HG03159 (cell line): ENCODE results near the gene GAS7.

ENCODE experiments used
- ATAC-seq: cut with Tn5 transposase; IDR thresholded peaks from one replicate; pipeline ENCODE4 v1.9.1; 2021; ENCODE audit warnings: mild to moderate bottlenecking, moderate library complexity; ENCODE audit not compliant: unreplicated experiment

The GAS7 gene

DNA sequence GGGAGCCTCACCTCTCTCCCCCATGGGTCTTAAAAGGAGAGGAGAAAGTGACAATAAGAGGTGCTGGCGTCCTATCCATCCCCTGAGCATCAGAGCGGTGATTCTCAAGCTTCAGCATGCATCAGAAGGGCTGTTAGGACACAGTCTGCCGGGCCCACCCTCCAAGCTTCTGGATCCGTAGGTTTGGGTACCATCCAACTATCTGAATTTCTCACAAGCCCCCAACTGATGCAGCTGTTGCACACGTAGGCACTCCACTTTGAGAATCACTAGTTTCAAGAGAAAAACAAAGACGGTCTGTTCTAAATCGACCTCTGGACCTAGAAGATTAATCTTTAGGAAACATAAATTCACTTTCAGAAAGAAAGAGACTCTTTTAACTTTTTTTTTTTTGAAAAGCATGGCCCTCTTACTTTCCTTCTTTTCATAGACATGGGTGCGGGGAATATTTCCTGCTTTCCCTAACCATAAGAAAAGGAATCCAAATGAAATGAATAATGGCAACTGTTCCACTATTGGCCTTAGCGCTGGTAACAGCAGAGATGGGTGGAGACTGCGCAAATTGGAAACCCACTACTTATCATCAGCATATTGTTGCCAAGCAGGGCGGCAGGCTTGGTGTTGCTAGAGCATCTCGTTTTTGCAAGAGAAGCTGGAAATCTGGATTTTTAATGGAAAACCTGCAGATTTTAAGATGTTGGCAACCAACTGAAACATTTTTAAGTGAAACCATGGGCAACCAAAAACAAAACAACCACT lies 144.4 kb downstream of the GAS7 start:
- no peak for ATAC-seq

DNA sequence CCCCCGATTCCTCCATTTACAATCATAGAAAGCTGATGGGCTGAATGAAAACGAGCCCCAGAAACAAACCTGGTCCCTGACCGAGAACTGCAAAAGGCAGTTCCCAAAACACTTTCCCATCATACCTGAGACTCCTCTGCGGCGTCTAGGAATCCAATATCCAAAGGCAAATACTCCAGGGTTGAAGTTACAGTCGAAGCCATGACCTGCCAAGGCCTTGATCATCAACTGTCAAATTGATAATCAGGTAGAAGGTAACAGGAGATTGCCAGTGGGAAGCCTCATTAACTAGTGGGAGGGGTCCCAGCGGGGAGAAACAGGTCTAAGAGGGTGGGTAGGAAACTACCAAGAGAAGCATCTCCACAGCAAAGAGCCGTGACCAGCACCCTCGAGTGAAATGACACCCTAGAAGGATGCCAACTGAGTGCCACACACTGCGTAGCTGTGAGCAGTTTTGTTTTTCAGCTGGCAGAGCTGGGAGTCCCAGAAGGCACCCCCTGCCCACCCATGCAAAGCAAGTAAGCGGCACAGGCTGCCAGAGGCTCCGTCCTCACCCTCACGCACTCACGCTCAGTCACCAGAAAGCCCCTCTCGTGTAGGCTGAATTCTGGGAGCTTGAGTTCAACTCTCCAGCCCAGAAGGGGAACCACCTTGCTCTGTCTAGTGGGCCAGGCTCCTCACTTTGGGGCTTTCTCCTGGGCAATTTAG lies 146.1 kb downstream of the GAS7 start:
- no peak for ATAC-seq

DNA sequence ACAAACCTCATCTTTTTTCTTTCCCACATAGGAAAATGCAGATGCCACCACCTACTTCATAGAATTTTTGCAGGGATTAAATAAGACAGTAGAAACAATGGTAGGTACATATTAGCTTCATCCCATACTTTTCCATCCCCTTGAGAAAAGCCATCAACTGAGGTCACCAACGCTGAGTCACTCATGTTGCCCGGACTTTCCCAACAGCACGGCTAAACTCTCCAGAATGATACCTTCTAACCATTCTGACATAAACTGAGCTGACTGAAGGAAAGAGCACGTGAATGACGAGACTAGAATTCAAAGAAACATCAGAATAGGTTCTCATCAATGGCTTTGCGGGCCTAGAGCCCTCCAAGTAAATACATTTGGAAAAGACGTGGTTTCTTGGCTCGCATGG lies 147.3 kb downstream of the GAS7 start:
- no peak for ATAC-seq

DNA sequence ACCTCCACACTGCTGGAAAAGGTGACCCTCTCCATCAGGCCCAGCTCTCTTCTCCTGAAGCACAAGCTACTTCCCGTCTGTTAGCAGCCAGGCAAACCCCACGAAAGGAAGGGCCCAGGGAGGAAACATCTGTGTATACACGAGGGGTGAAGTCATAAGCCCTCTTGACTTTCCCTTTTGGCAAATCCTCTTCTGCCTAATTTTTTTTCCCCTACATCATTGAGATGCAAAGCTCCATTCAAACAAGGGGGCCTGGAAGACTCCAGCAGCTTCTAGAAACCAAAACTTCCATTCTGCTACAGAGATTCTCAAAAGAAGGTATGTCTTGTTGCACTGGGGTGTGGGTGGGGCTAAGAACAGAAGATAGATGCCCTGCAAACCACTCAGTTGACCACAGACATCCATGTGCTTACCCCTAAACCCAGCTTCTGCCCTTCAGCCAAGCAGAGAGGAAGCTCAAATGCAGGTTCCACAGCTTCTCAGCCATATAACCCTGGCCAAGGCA lies 147.8 kb downstream of the GAS7 start:
- ATAC-seq: no peak

DNA sequence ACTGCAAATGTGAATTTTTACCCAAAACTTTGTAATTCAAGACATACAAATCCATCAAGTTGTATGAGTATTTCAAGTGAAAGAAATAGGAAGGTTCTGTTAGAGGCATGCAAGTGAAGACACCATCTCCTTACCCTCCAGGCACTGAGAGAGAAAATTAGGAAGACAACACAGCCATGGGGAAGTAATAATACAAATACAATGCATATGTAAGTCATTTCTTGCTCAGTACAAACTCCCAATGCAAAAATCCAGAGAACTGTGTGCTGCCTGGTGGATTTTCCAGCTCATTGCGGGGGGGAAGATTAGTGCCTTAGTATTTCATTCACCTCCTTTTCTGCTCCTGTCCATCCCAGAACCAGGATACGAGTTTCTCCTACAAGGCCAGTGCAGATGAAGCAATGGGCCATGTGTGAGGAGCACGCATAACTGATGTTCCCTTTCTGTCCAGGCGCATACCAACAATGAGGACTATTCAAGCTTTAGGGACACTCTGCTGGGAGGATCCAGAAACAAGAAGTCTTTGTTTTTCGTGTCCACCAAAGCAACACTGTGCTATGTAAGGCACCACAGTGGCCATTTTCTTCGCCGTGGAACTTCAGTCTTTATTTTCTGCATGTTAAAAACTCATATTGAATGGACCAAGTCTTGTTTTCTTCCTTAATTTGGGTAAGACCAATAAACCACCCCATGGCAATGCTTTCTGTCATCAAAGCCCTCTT lies 149.6 kb downstream of the GAS7 start:
- ATAC-seq: no peak

DNA sequence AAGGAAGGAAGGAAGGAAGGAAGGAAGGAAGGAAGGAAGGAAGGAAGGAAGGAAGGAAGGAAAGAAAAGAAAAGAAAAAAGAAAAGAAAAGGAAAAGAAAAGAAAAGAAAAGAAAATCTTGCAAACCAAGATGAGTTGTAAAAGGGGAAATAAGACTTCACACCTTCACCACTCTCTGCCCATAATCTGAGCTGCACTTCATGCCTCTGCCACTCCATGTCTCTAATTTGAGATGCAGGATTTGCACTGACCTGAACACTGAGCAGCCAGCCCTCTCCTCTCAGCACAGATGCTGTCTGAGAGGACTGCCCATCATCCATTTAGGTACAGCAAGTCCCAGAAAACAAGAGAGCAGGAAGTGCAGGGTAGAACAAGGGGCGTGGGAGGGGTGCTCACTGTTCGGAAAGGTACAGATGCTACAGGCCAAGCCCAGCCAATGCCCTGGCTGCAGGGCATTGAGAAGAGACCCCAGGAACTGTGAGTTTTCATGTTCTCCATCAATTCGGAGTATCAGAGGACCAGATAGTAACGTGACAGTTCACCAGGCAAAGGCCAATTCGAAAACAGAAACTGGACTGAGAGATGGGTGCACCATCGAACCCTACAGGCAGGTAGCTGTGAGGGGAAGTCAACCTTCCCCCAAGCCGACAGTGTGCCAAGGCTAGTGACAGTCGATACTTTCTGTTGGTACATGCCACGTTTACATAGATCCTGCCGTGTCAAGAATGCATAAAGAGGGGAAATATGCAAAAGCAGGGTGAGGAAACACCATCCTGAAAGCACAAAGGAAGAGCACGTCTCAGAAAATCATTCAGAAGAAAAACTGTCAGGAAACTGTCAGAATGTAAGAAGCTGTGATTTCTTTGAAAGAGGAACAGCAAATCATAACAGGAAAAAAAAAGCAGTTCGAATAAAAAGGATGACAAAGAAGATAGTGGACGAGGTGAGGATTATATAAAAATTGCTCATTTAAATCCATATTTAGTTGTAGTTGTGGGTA lies 151.3 kb downstream of the GAS7 start:
- peak; percentile 59 for ATAC-seq

DNA sequence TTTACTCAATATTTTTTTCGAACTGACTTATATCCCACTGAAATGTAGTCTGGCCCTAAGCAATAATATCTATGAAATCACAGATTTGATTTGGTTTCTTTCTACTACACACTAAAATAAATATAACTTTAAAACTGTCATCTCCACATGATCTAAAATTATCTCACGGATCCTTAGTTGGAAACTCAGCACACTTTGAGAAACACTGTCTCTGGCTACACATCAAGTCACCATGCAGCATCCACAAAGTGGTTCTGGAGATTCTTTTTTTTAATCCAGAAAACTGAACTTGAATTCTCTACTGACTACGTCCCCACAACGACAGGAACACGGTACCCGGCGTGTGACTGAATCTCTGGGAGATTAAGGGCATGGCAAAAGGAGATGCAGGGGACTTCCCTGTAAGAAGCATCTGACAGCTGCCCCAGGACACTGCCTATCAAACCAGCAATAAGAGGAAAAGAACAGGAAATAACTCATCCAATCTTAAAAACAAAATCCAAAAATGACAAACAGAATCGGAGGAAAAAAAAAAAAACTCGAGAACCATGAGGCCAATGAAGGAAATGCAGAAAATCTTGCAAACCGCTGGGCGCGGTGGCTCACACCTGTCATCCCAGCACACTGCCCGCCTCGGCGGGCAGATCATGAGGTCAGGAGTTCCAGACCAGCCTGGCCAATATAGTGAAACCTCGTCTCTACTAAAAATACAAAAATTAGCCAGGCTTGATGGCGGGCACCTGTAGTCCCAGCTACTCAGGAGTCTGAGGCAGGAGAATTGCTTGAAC lies 152.3 kb downstream of the GAS7 start:
- no peak for ATAC-seq

DNA sequence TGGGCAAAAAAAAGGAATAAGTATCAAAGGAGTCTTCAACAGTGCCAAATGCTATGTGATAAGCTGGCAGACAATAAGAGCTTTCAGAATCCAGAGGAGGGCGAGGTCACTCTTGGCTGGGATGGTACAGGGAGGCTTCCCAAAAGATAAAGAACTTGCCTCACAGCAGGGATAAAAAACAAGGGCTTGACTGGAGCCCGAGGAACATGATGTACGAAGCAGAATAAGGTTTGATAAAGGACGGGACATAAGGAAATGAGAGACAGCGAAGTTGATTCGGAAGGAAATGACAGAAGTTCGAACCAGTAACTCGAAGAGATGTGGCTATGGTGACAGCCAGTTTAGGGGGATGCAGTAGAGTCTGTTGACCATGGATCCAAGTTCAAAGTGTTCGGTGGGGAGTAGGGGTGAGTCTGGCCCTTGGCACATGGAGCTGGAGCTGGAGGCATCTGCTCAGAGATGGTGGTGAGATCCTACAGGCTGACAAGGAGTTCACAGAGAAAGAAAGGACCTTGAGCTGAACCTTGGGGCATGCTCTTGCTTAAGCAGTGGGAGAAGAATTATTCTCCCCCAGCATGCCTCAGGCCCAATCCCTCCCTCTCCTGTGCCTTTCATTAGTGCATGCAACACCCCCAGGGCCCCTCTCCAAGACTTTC lies 155.7 kb downstream of the GAS7 start:
- no peak for ATAC-seq

DNA sequence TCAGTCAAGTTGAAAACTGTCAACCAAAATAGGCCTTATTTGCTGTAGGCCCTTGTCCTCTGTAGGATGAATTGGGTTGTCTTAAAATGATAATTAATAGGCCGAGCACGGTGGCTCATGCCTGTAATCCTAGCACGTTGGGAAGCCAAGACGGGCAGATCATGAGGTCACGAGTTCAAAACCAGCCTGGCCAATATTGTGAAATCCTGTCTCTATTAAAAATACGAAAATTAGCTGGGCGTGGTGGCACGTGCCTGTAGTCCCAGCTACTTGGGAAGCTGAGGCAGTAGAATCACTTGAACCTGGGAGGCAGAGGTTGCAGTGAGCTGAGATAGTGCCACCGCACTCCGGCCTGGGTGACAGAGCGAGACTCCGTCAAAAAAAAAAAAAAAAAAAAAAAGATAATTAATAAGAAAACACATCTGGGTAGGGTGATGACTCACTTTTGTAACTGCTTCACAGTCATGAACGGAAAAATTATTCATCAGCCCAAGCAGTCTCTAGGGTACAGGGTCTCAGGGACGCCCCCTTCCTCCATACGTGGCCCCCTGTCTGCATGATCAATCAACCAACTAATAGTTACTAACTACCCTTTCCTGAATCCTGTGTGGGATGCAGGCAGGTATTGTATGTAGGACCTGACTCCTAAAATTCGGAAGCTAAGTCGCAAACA lies 156.4 kb downstream of the GAS7 start:
- peak; percentile 40 for ATAC-seq

DNA sequence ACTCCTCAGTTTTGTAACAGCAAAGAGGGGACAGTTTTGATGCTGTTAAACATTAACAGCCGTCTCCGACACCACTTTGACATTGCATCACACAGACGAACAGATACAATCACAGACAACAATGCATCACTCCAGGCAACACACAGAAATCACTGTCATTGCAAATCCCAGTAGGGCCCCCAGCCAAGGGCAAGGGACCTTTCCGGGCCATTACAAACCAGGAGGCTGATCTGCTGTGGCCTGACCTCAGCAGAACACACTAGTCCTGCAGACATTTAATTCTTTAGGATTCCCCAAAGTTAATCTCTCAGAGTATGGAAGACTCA lies 157.2 kb downstream of the GAS7 start:
- no peak for ATAC-seq

DNA sequence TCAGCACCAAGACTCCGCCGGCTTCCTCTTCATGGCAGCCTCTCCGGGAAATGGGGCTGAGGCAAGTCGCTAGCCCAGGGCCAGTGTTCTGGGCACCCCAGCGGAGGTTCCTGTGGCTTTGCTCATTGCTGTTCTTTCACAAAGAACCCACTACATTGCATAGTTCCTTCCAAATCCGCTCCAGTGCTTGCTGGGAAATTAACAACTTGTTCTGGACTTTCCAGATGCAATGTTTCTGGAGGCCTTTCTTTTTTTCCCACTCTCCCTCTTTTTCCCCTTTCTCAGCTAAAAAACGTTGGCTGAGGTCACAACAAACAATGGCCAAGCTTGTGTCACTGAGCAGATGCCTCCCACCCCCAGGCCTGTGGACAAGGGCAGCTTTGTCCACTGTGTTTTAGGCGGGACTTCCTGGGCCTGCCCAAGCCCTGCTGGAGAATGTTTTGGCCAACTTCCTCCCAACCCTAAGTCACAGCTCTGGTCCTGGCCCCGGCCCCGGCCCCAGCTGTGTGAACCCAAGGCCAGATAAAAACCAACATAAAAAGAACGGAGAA lies 161.8 kb downstream of the GAS7 start:
- ATAC-seq: no peak

DNA sequence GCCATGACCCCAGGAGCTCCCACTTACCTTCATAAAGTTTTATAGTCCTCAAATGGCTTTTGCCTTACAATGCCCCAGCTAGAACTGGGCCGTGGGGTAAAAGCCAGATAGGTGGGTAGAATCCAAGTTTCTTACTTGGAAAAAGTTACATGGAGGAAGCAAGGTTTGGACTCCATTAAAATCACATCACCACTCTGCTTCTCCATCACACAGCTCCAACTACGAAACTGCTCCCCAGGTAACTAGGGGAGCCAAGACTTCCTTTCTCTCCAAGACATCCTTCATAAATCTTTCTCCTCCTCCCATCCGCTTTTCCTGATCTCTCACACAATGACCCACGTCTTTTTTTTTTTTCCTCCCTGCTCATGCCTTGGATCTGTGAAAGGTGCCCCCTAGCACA lies 162.5 kb downstream of the GAS7 start:
- ATAC-seq: no peak

DNA sequence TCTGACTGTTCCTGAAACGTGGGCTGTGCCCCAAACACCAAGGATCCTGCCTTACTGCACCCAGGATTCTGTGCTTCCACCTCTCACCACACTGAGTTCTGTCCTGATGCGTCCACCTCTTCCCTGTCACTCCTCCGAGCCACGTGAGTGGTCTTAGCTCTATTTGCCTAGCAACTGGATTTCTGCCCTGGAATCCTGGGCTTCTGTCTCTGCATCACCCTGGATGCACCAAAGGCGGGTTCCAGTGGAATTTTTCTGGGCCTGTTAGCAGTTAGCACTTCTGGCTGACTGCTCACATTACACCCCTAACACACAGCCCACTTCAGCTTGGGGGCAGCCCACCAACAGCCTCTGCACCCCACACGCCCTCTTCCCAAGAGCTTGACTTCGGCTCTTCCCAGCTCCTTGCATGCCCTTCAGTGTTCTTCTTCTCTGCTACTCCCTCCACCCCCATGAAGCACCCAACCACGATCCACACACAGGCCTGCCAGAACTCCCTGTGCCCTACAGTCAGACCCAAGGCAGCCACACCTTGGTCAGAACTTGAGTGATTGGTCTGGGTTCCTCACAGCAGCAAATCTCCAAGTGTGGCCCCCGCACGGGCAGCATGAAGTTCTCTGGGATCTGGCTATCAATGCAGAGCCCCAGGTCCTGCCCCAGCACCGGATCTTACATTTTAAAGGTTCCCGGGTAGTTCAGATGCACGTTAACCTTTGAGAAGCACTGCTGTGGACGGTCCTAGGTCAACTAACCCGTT lies 163.5 kb downstream of the GAS7 start:
- ATAC-seq: no peak

DNA sequence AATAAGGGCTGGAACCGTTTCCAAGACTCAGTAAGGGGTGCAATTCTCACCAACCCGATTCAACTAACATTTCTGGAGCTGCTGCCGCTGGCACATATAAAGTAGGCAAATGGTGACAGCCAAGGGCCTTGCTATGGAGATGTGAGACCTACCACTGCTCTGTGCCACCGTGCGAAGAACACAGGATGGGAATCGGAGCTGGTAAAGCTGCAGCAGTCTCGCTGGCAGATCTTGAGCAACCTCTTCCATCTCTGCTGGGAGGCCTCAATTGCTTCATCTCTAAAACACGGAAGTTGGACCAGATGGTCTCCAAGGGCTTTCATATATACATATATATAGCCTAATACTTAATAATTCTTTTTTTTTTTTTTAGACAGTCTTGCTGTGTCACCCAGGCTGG lies 164.4 kb downstream of the GAS7 start:
- no peak for ATAC-seq

DNA sequence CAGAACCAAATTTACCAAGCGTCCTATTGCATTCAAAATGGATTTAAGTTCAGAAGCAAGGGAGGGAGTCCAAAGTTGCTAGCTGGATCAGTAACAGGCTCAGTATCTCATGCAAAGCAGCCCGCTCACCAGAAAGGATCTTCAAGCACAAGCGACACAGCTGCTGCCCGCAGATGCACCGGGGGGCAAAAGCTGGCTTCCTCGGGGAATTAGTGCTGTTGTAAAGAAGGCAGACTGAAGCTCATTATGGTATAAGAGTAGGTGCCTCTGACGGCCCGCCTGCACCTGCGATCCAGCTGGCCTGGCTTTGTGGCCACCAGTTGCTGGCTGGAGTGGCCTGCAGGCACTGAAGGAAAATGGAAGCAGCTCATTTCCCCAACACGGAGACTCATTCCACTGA lies 165.0 kb downstream of the GAS7 start:
- no peak for ATAC-seq

DNA sequence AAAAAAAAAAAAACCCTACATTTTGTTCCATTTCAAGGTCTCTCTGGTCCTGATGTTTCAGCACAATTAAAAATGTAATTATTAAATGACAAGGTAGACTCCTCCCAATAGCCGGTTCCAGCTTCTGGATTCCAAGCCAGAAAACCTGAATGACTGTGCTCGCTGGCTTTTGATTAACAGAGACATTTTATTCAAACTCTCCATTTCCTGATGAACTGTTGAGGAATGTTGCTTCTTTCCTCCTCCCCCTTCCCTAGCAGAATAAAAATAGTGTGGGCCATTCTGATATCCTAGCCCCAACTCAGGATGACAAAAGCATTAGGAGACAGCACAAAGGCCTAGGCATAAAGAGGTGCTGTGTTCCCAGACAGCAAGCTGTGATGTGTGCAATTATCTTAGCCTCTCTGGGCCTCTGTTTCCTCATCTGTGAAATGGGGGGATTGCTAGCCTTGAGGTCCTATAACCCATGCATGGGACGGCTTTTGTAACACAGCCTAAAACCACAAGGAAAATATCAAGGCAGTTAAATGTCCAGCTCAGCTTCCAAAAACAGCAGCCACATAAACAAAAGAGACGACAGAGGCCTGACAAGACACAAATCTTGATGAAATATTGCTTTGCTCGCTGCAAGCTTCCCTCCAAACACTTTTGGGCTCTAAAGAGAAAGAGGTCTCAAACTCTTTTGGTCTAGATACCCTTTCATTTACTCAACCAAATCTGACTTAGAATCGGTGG lies 166.1 kb downstream of the GAS7 start:
- ATAC-seq: no peak

DNA sequence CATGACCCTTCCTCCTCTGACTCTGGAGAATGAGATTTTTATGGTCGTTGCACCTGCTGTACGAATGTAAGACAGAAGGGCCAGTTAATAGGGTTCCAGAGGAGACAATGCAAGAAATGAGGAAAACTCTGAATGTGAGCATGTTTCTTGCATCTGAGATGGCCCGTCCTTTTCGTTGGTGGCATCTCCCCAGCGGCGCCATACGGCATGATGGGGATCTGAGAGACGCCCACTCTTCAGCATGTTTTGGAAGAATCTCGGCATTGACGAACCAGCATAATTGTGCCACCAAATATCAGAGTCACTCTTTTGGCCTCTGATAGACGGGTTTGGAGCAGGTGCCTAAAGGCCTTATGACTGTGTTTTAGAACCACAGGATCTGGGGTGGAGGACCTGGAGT lies 166.8 kb downstream of the GAS7 start:
- no peak for ATAC-seq
